ENCODE results near the gene ALG12. TPM values are rescaled to one million over a fixed set of nuclear protein-coding genes. Genes with fewer than 3 reads are reported as not detected.

ALG12 gene
- polyA plus RNA-seq = 1 to 10 TPM; 5.3 to 9.6 (median 9.3) TPM

DNA sequence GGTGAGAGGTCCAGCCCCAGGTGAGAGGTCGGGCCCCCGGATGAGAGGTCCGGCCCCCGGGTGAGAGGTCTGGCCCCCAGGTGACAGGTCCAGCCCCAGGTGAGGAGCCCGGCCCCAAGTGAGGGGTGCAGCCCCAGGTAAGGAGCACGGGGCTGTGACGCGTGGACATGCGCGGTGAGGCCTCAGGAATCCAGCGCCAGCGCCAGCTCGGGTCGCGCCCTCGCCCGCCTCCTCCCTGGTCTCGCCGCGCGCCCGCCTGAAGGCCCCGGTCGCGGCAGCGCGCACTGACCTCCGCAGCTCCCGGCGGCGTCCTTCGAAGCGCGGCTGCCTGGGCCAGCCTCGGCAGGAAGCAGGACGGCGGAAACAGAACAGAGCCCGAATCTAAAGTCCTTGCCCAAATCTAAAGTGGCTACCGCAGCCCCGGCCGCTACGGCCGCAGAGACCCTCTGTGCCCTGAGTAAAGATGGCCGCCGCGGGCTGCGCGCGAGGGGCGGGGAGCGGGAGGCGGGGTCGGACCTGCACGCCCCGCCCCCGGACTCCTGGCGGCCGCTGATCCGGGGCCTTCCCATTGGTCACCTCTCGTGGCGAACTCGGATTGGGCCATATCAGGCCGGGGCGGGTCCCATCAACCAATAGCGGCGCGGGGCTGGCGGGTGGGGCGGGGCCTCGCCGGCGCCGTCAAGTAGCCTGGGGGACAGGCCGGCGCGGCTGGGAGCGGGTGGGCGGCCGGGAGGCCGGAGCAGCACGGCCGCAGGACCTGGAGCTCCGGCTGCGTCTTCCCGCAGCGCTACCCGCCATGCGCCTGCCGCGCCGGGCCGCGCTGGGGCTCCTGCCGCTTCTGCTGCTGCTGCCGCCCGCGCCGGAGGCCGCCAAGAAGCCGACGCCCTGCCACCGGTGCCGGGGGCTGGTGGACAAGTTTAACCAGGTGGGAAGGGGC, at the start of gene ALG12, which contains the start of gene CRELD2:
ALG12 (minus strand) TSS at position 465 of the 937 bp plus-strand sequence. CDS start 4,673 bp downstream, outside the sequence.
CRELD2 (plus strand) TSS at position 661 of the 937 bp plus-strand sequence; CDS start at position 797, 136 bp downstream.
- 0 to 1% (median 1%) methylated on average over 79 to 103 of the region's 103 CpGs for WGBS, 3 donors
- peak within 1 kb of the TSS; percentile 21 for H3K27ac ChIP-seq (ENCODE audit: low read depth, low read length)

DNA sequence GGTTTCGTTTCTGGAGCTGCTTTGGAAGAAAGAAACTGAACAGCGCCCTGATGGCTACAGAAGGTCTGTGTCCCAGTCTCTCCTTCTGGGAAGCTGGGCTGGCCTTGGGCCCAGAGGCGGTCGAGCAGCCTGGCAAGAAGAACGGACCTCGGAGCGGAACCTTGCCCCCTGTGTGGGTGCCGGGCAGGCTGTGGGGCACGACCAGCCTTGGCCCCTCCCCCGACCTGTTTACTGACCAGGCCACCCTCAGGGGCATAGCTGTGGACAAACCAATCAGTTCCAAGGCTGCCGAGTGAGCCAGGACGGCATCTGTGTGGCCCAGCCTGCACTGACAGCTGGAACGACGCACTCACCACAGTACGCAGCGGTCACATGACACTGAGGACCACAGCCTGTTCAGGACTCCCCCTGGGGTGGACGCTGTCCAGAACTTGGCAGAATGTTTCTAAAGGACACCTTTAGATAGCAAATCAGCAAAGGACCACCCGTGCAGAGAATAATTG, 49.5 kb upstream of the ALG12 start:
- WGBS, 3 donors = 29 to 44% (median 30%) methylated on average over 18 of the region's 18 CpGs
- no peak overlapping the region for H3K27ac ChIP-seq (ENCODE audit: low read depth, low read length)

DNA sequence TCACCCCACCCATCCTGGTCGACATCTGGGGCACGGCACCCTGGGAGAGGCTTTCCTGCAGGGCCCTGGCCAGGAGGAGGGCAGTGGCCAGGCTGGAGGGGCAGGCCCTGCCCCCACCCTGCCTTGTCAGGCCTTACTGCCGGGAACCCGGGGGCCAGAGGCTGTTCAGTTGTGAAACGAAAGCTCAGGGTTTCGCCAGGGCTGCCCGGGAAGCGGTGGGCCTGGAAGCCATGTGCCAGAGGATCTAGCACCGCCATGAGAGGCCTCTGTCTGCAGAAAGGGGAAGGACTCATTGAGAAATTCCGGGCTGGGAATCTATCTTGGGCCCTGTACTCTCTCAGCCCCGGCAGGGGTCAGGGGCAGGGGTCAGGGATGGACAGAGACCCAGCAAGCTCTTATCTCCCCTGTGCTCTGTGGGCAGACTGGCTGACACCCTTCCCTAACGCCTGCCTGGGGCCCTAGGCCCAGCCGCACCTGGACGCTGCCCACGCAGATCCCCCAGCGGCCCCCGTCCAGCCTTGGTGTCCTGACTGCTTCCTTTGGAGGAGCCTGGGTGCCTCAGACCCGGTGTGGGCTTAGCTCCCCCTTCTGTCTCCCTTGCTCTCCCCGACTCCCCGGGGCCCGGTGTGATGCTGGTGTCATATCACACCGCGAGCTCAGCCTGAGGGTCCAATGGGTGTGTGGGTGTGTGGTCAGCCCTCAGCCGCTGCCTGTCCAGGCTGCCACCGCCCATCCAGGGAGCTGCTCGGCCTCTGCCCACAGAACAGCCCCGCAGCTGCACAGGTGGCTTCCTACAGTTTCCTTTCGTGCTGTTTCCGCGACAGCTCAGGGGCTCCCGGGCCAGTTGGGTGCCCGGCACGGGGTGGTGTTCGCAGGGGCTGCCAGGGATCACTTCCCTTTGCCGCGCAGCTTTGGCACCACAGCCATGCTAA, 48.8 kb upstream of the ALG12 start:
- H3K27ac ChIP-seq (ENCODE audit: low read depth, low read length) = no peak overlapping the region
- WGBS, 3 donors = 23 to 54% (median 25%) methylated on average over 35 to 36 of the region's 36 CpGs

DNA sequence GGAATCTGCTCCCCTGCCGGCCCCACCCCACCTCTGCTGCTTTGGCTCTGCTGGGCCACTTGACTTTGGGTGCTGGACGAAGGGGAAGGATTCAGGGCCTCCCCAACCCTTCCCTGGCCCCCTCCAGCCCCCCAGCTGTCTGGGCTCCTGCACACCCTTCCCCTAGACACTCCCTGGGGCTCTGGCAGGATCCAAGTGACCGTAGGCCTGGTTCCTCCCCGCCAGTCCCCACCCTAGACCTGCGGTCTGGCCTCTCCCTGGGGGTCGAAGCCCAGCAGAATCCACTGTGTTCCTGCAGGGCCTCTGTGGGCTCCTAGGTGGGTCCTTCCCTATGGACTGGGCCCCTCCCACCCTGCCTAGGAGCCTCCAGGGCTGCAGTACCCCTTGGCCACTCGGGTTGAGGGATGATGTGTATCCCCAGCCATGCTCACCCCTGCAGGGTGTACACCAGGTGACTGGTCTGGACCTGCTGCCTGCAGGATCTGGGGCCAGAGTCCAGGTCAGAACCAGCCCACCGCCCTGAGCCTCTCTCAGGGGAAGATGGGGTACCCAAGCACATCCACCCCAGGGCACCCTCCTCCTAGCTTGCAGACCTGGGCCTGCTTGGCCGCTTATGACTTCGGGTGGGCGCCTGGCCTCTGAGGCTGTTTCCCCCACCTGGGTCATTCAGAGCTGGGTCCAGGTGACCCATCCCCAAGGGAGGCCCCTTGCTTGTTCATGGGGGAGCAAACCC, 48.0 kb upstream of the ALG12 start:
- peak overlapping the region; percentile 28 for H3K27ac ChIP-seq (ENCODE audit: low read depth, low read length)
- 64 to 83% (median 73%) methylated on average over 10 to 11 of the region's 11 CpGs for WGBS, 3 donors

DNA sequence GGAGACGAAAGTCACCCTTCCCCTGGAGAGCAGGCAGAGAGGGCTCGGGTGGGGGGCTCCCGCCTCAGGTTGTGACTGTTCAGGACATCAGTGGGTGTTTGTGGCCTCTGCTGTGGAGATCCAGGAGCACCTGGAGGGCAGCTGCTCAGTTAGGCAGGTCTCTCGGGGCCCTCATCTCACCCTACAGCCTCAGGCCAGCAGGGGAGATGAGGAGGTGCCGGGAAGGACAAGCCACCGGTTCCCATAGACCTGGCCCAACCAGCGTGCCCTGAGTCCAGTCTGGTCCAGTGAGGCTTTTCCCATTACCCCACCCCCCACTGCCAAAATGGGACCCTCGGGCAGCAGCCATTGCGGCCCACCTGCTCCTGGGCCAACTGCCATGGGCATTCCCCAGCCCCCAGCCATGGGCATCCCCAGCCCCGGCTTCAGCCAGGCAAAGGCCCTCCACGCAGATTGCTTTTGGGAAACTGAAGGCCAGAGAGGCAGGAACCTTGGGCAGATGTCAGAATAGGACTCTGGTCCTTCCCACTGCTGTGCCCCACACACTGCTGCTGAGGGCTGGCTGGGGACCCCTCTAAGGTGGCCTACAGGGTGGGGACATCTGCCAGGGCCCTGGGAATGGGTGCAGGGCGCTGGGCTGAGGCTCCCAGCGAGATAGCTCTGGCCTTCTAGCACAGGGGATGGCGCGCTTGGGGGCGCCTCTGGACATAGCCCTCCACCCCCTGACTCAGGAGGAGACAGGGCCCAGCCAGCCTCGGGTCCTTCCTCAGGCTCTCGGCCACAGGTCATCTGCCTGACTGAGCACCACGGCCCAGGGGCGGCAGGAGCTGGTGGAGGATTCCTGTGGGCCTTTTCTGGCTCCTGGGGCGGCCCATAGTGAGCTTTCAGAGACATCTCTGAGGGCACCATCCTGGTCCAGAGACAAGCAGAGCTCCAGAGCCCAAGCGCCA, 47.1 kb upstream of the ALG12 start:
- H3K27ac ChIP-seq (ENCODE audit: low read depth, low read length) = peak overlapping the region; percentile 28
- WGBS, 3 donors = 65 to 83% (median 77%) methylated on average over 22 of the region's 22 CpGs

DNA sequence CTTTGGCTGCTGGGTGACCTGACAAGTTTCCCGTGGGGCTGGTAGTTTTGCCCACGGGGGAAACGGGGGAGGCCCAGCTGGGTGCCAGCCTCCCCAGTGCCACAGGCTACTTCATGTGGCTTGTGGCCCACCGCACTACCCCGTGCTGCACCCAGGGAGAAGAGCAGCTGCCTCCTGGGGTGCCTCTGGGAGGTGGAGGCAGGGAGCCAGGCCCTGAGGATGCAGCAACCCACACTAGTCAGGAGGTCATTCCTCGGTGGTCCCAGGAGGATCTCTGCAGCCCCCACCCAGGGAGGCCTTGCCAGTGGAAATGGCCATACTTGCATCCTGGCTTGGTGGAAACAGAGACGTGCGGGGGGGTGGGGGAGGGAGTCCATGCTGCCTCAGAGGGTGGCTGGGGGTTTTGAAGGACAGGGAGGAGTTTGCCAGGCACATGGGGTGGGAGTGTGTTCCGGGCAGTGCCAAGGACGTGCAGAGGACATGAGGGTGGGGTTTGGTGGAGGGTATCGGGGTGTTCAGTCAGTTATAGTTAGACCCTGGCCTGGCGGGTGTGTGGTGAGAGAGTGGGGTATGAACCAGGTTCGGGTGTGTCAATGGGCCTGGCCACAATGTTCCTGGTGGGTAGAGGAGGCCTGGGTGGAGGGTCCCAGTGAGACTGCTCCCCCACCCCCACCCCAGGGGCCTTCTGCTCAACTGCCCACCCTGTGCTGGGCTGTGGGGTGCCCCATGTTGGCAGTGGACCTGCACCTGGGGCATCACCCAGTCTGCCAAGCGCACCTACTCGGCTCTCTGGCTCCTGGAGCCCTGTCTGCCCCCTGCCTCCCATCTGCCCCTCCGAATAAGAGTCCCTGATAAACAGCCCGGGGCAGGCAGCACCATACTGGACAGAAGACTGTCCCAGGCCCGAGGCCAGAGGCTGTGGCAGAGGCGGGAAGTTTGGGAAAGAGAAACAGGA, 46.2 kb upstream of the ALG12 start:
- WGBS, 3 donors = 50 to 66% (median 61%) methylated on average over 18 to 19 of the region's 19 CpGs

DNA sequence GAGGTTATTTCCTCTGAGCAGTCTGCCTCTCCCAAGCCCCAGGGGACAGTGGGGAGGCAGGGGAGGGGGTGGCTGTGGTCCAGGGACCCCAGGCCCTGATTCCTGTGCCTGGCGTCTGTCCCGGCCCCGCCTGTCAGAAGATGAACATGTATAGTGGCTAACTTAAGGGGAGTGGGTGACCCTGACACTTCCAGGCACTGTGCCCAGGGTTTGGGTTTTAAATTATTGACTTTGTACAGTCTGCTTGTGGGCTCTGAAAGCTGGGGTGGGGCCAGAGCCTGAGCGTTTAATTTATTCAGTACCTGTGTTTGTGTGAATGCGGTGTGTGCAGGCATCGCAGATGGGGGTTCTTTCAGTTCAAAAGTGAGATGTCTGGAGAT, 45.4 kb upstream of the ALG12 start:
- H3K27ac ChIP-seq (ENCODE audit: low read depth, low read length) = no peak overlapping the region
- WGBS, 3 donors = 52 to 64% (median 57%) methylated on average over 6 of the region's 6 CpGs

More for the DNA sequence above, 46.2 kb upstream of the ALG12 start:
- H3K27ac ChIP-seq (ENCODE audit: low read depth, low read length) = no peak overlapping the region

DNA sequence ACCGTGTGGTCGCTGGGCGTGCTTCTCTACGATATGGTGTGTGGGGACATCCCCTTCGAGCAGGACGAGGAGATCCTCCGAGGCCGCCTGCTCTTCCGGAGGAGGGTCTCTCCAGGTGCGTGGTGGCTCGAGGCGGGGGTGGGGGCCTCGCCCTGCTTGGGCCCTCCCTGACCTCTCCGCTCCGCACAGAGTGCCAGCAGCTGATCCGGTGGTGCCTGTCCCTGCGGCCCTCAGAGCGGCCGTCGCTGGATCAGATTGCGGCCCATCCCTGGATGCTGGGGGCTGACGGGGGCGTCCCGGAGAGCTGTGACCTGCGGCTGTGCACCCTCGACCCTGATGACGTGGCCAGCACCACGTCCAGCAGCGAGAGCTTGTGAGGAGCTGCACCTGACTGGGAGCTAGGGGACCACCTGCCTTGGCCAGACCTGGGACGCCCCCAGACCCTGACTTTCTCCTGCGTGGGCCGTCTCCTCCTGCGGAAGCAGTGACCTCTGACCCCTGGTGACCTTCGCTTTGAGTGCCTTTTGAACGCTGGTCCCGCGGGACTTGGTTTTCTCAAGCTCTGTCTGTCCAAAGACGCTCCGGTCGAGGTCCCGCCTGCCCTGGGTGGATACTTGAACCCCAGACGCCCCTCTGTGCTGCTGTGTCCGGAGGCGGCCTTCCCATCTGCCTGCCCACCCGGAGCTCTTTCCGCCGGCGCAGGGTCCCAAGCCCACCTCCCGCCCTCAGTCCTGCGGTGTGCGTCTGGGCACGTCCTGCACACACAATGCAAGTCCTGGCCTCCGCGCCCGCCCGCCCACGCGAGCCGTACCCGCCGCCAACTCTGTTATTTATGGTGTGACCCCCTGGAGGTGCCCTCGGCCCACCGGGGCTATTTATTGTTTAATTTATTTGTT, 44.8 kb upstream of the ALG12 start:
- WGBS, 3 donors = 51 to 62% (median 52%) methylated on average over 62 to 63 of the region's 63 CpGs
- no peak overlapping the region for H3K27ac ChIP-seq (ENCODE audit: low read depth, low read length)

DNA sequence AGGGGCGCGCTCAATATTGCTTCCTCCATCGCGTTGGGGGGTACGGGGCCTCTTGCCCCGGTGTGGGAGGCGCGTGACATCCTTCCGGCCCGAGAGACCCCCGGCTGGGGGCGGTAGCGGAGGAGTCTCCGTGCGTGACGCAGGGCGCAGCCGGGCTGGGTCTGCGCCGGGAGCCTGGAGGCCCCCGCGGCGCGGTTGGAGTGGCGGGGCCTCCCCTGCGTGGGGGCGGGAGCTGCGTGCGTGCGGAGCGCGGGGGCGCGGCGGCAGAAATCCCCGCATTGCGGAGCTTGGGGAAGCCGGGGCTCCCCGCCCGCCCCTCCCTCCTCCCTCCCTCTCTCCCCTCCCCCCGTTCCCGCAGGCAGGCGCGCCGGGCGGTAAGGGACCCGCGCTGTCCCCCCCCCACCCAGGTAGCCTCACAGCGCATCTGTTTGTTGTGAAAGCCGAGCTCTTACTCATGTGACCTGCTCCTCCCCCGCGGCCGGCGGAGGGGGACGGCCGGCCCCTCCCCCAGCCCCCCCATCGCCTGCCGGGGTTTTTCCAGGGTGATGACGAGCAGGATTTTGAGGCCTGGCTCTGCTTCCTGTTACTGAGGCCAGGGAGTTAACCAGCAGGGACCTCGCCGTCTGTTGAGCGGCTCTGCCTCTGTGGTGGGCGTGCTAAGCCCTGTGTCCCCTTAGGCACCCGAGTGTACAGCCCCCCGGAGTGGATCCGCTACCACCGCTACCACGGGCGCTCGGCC, 43.9 kb upstream of the ALG12 start:
- 1 to 6% (median 3%) methylated on average over 42 to 69 of the region's 70 CpGs for WGBS, 3 donors
- H3K27ac ChIP-seq (ENCODE audit: low read depth, low read length) = peak overlapping the region; percentile 28

DNA sequence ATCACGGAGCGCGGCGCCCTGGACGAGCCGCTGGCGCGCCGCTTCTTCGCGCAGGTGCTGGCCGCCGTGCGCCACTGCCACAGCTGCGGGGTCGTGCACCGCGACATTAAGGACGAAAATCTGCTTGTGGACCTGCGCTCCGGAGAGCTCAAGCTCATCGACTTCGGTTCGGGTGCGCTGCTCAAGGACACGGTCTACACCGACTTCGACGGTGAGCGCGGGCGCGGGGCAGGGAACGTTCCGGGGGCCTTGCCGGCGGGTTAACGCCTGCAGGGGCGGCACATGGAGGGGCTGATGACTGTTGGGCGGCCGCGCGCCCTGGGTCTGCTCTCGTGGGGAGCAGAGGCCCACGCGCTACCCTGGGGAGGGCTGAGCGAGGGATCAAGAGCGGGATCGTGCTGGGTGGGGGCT, 43.4 kb upstream of the ALG12 start:
- 2% methylated on average over 49 of the region's 49 CpGs for WGBS, 3 donors
- H3K27ac ChIP-seq (ENCODE audit: low read depth, low read length) = peak overlapping the region; percentile 28

DNA sequence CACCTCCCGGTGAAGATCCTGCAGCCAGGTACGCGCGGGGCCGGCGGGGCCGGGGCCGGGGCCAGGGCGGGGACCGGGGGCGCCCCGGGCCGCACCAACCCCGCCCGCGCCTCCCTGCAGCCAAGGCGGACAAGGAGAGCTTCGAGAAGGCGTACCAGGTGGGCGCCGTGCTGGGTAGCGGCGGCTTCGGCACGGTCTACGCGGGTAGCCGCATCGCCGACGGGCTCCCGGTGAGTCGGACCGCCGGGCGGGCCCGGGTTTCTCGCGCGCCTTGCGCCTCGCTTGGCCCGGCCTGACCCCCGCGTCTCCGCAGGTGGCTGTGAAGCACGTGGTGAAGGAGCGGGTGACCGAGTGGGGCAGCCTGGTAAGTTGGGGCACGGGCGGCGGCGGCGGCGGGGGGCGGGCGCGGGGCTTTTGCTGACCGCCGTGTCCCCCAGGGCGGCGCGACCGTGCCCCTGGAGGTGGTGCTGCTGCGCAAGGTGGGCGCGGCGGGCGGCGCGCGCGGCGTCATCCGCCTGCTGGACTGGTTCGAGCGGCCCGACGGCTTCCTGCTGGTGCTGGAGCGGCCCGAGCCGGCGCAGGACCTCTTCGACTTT, 42.9 kb upstream of the ALG12 start:
- 0 to 1% (median 1%) methylated on average over 58 to 84 of the region's 84 CpGs for WGBS, 3 donors
- peak overlapping the region; percentile 51 for H3K27ac ChIP-seq (ENCODE audit: low read depth, low read length)

DNA sequence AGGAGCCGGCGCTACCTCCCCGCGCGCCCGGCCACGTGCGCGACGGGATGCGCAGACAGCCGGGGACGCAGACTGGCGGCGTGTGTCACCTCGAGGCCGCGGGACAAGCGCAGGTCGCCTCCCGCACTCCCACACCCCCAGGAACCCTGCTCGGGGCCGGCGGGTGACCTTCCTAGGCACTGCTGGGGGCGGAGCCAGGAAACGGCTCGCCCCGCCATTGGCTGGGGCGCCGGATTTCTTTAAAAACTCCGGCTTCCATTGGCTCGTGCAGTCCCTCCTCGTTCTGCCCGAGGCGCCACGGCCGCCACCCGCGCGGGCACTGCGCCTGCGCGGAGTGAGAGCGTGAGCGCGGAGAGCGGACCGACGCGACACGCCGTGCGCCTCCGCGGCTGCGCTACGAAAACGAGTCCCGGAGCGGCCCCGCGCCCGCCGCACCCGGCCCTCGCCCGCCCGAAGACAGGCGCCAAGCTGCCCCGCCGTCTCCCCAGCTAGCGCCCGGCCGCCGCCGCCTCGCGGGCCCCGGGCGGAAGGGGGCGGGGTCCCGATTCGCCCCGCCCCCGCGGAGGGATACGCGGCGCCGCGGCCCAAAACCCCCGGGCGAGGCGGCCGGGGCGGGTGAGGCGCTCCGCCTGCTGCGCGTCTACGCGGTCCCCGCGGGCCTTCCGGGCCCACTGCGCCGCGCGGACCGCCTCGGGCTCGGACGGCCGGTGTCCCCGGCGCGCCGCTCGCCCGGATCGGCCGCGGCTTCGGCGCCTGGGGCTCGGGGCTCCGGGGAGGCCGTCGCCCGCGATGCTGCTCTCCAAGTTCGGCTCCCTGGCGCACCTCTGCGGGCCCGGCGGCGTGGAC, 42.1 kb upstream of the ALG12 start, which contains the start of gene PIM3:
PIM3 (plus strand) TSS at position 614 of the 846 bp plus-strand sequence; CDS start at position 790, 176 bp downstream.
- peak within 1 kb of the TSS; percentile 51 for H3K27ac ChIP-seq (ENCODE audit: low read depth, low read length)

DNA sequence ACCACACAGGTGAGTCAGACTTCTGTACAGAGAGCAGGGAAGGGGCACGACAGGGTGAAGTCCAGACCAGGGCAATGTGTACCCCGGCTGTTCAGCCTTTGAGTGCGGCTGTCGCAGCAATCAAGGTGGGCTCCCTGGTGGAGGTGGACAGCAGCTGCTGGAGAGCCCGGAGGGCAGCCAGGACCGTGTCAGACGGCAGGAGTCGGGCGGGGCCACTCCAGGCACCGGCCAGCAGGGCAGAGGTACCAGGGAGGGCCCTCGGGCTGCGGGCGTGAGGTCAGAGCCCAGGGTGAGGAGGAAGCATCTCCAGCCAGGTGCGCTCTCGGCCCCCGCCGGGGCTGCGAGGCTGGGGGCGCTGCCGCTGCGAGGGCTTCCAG, 41.5 kb upstream of the ALG12 start:
- 5 to 11% (median 6%) methylated on average over 17 to 21 of the region's 21 CpGs for WGBS, 3 donors
- H3K27ac ChIP-seq (ENCODE audit: low read depth, low read length) = no peak overlapping the region

More for the DNA sequence above, 42.1 kb upstream of the ALG12 start, which contains the start of gene PIM3:
- WGBS, 3 donors = 0% methylated on average over 108 to 137 of the region's 137 CpGs
